Stimulated activated CD4-positive, alpha-beta T cell treated with anti-CD3 and anti-CD28 coated beads, Interleukin-4, amount 100 ng/mL, for 24 hours (primary cell): Measurements from ENCODE around the gene SOWAHC.
"Not testable (repeated sequence)": the region's sequence is repeated elsewhere in the genome, so short reads cannot be mapped to it uniquely, and the experiment has no call there.

Source experiments
- DNase-seq: peaks from one replicate; pipeline ENCODE4 v3.0.0-alpha.2; 2020

SOWAHC gene

GRCh38 chr2:109613922-109614714 lies at the start of gene SOWAHC, which contains the start of gene SEPTIN10:
Gene SOWAHC (plus strand): TSS chr2:109614364. CDS start chr2:109614490, 126 bp downstream.
Gene SEPTIN10 (minus strand): TSS chr2:109613966. CDS start chr2:109613827, 139 bp downstream.
- DNase-seq, result peak; percentile 71

- DNase-seq, result no peak
Measured at GRCh38 chr2:109575373-109575772, 38.8 kb upstream of the SOWAHC start.

- not testable (repeated sequence) for DNase-seq
Measured at GRCh38 chr2:109577630-109578029, 36.5 kb upstream of the SOWAHC start.

- DNase-seq, result no peak
Measured at GRCh38 chr2:109582928-109583895, 31.0 kb upstream of the SOWAHC start.

GRCh38 chr2:109586687-109587086 lies 27.5 kb upstream of the SOWAHC start:
- DNase-seq, result no peak

GRCh38 chr2:109591206-109591605 lies 23.0 kb upstream of the SOWAHC start:
- no peak for DNase-seq

GRCh38 chr2:109592905-109593304 lies 21.3 kb upstream of the SOWAHC start:
- no peak for DNase-seq

- no peak for DNase-seq
Measured at GRCh38 chr2:109594246-109594885, 19.8 kb upstream of the SOWAHC start.

GRCh38 chr2:109595644-109596043 lies 18.5 kb upstream of the SOWAHC start:
- DNase-seq, result no peak

GRCh38 chr2:109597283-109597682 lies 16.9 kb upstream of the SOWAHC start:
- DNase-seq, result no peak

- no peak for DNase-seq
Measured at GRCh38 chr2:109601783-109602182, 12.4 kb upstream of the SOWAHC start.

- DNase-seq, result no peak
Measured at GRCh38 chr2:109602617-109603188, 11.5 kb upstream of the SOWAHC start.

GRCh38 chr2:109604597-109604996 lies 9.6 kb upstream of the SOWAHC start:
- no peak for DNase-seq

- no peak for DNase-seq
Measured at GRCh38 chr2:109607766-109608165, 6.4 kb upstream of the SOWAHC start.

GRCh38 chr2:109609352-109610024 lies 4.7 kb upstream of the SOWAHC start:
- no peak for DNase-seq

GRCh38 chr2:109611467-109612095 lies 2.6 kb upstream of the SOWAHC start:
- DNase-seq, result no peak

- DNase-seq, result no peak
Measured at GRCh38 chr2:109613081-109613921, 863 bp upstream of the SOWAHC start.

- DNase-seq, result no peak
Measured at GRCh38 chr2:109614715-109615636, 812 bp downstream of the SOWAHC start.

GRCh38 chr2:109615637-109616144 lies 1.5 kb downstream of the SOWAHC start:
- DNase-seq, result no peak
